Activated naive CD4-positive, alpha-beta T cell treated with anti-CD3 and anti-CD28 coated beads, Interleukin-2, amount 50 U/mL, for 72 hours (primary cell): Measurements from ENCODE around the gene GUCY2C. TPM values are rescaled to one million over a fixed set of nuclear protein-coding genes. Genes with fewer than 3 reads are reported as not detected.
A peak's percentile ranks its signal among the peaks of the same experiment; 100 is the strongest.
"Not testable (repeated sequence)": the region's sequence is repeated elsewhere in the genome, so short reads cannot be mapped to it uniquely, and the experiment has no call there.

Experiments
- ATAC-seq, 2 donors: fragments of 150-1000 bp; cut with Tn5 transposase; 2 replicates each; pipeline ENCODE4 v1.10.0; 2021; ENCODE audit warnings: mild to moderate bottlenecking in 2 of 2, moderate library complexity in 2 of 2
- DNase-seq, 2 donors: peaks; one replicate each; pipeline ENCODE4 v3.0.0; 2021 to 2022; ENCODE audit warnings: low spot score in 2 of 2
- H3K27ac Mint-ChIP-seq, 2 donors: one replicate each; pipeline ENCODE4 v1.8.0; 2022; ENCODE audit warnings: mild to moderate bottlenecking in 2 of 2, mixed read lengths in 2 of 2
- H3K36me3 Mint-ChIP-seq, 2 donors: one replicate each; pipeline ENCODE4 v1.8.0; 2022; ENCODE audit warnings: mixed read lengths in 2 of 2
- H3K9me3 Mint-ChIP-seq, 2 donors: one replicate each; pipeline ENCODE4 v1.8.0; 2022; ENCODE audit warnings: mixed read lengths in 2 of 2
- total RNA-seq, 2 donors: library from RNA; stranded (reverse); gene quantifications; one replicate each; pipeline ENCODE4 v1.2.3, GENCODE V29; 2022

The GUCY2C gene
- total RNA-seq, 2 donors from 2014 or later: not detected

DNA sequence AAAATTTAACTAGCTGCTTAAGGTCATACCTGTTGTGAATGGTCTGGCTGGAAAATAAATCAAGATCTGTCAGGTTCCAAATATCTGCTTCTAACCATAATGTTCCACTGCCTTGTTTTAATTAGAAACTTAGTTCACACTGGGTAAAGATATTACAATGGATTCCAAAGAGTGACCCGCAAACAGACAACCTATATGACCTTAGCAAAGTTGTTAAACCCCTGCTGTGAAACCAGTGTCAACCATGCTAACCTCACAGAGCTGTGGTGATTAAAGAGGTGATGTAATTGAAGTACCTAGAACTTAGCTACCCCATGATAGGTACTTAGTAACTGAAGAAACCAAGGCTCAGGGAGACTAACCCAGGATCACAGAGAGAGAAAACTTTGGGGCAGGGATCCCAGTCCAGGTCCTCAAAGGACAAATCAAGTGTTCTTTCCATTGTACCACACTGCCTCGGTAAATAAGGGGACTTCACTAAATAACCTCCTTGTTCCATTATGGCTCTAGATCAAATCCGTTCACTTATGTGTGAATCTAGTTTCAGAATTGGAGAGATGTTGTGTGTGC lies 2.2 kb downstream of the GUCY2C start:
- H3K27ac Mint-ChIP-seq: no peak overlapping the region
- no peak for DNase-seq
- ATAC-seq: no peak
- H3K36me3 Mint-ChIP-seq: no peaks in the 10 kb centered on the region
- no peaks in the 10 kb centered on the region for H3K9me3 Mint-ChIP-seq

DNA sequence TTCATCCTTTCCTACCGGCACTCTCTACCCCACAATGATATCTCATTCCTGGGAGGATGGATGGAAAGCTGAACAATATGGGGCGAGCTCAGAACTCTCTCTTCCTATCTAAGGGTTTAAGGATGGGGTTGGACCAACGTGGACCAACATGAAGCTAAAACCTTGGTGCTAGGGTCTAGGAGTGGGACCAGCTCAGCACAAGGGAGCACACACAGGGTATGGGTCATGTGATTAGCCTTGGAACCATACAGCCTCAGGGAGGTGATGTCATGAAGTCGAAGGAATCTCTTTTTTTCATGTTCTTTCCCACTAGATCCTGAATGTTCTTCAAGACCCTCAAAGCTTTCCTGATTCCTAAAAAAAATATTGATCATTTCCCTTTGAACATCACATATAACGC lies 3.3 kb downstream of the GUCY2C start:
- Mint-ChIP-seq H3K27ac (no peak overlapping the region), H3K9me3 (no peaks in the 10 kb centered on the region)
- DNase-seq: no peak

DNA sequence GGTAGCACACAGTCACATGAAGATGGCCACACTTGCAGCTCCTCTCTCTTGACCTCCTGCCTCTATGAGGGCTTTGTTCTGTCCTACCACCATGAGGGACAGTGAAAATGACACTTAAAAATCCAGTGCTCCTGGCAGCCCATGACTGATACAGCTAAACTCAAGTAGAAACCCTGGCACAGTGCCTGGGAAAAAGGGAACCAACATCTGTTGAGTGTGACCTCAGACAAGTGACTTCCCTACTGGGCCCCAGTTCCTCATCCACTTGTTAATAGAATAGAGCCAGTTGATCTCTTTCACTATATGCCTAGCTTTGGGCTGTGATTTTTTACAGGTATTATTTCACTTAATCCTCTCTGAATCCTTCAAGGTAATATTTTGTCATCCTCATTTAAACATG lies 4.8 kb downstream of the GUCY2C start:
- no peak overlapping the region for H3K27ac Mint-ChIP-seq
- ATAC-seq (no peak), DNase-seq (no peak)
- H3K9me3 Mint-ChIP-seq: no peaks in the 10 kb centered on the region
- no peaks in the 10 kb centered on the region for H3K36me3 Mint-ChIP-seq

More for the DNA sequence above, 3.3 kb downstream of the GUCY2C start:
- no peaks in the 10 kb centered on the region for H3K36me3 Mint-ChIP-seq
- no peak for ATAC-seq

DNA sequence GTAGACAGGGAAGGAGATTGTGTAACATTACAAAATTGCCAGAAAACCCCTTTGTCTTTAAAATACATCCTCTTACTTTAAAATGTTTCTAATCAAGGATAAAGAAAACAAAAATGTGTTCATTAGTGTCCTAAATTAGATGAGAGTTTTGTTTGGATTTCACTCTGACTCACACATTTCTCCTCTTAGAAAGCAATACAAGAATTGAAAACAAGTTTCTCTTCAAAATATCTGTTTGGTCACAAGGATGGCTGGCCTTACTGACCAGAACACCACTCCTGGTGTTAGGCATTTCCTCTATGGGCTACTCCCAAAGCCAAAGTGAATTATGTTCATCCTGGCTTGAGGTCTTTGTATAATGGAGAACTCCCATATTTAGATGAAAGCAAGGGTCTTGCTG lies 6.4 kb downstream of the GUCY2C start:
- Mint-ChIP-seq H3K36me3 (no peaks in the 10 kb centered on the region), H3K27ac (no peak overlapping the region), H3K9me3 (no peaks in the 10 kb centered on the region)
- ATAC-seq (no peak), DNase-seq (no peak)

DNA sequence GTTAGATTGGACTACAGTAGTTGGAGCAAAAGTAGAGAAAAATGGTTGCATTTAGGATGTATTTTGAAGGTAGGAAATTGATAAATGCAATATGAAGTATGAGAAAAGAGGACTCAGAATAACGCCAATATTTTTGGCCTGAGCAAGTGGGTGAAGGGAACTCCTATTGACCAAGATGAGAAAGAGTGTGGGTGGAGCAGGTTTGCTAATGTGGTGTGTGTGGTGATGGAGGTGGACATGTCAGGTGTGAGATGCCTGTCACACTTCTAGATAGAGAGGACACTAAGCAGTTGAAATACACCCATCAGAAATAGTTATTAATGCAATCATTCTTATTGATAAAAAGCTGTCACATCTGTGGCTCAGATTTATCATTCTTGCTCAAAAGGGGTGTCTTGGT lies 7.3 kb downstream of the GUCY2C start:
- Mint-ChIP-seq H3K9me3 (no peaks in the 10 kb centered on the region), H3K27ac (no peak overlapping the region)
- ATAC-seq: no peak

DNA sequence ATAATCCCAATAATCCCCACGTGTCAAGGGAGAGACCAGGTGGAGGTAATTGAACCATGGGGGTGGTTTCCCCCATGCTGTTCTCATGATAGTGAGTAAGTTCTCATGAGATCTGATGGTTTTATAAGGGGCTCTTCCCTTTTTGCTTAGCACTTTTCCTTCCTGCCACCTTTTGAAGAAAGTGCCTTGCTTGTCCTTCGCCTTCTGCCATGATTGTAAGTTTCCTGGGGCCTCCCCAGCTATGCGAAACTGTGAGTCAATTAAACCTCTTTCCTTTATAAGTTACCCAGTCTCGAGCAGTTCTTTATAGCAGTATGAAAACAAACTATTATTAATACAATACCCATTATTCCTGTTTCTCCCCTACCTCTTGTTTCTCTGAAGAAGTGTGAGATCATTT lies 14.2 kb downstream of the GUCY2C start:
- H3K27ac Mint-ChIP-seq, H3K9me3 Mint-ChIP-seq, H3K36me3 Mint-ChIP-seq, DNase-seq: not testable (repeated sequence)
- ATAC-seq: peak; percentile 38 to 73

More for the DNA sequence above, 7.3 kb downstream of the GUCY2C start:
- DNase-seq: no peak
- no peaks in the 10 kb centered on the region for H3K36me3 Mint-ChIP-seq

DNA sequence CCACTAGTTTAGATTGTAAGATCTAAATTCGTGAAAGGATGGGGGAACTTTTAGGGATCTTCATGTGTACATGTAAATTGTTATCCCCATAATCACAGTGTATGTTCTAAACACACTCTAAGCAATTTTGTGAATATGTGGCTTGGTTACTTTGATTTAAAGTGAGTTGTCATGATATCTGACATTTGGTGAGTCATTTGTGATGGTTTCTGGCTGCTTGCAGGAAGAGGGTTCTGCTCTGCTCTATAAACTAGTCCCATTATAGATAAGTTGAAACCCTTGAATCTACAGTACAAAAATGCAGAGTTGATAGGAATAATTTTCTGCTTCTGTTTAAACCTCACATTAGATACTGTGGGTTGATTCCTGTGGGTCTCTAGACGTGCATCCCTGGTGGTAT lies 14.8 kb downstream of the GUCY2C start:
- Mint-ChIP-seq H3K27ac (no peak overlapping the region), H3K36me3 (no peaks in the 10 kb centered on the region), H3K9me3 (no peaks in the 10 kb centered on the region)
- DNase-seq: no peak
- peak; percentile 50 to 77 for ATAC-seq

DNA sequence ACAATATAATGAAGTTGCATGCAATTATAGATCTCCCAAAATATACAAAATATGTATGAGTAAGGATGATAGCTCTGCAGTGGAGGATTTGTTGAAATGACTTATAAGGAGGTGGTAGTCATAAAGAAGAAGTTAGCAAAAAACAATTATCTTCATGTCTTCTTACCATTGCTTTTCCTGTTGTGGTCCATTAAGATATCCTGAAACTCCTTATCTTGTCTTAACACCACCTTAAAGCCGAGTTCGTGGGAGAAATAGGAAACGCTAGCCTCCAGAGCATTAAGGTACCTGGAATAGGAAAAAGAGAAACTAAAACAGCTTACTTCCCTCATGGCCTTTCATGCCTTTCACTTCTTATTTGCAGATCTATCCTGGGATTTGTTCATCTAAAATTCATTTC lies 15.2 kb downstream of the GUCY2C start:
- no peak for DNase-seq
- Mint-ChIP-seq H3K36me3 (no peaks in the 10 kb centered on the region), H3K27ac (no peak overlapping the region), H3K9me3 (no peaks in the 10 kb centered on the region)
- no peak for ATAC-seq

DNA sequence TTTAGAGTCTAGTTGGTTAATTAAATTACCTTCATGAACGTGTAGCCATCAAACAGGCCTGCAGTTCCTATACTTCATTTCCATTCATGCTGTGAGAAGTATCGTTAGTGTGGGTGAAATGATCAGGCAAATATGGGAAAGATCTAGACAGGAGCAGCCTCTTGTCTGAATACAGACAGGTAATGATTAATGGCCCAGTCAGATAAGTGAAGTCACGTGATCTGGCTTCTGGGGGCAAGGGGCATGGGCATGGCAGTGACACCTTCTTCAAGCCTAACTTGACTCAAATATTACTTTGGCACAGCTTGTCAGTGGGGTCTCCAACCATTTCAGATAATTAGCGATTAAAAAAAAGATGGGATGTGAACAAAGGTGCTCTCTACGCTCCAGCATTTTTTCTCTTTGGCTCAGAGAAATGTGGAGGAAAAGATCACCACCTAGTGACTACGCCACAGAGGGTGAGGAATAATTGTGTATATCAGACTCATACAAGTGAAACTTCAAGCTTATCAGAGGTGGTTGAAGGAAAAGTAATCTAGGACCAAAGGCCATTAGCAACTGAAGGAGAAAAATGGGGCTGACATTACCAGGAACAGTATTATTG lies 17.8 kb downstream of the GUCY2C start:
- H3K36me3 Mint-ChIP-seq: no peaks in the 10 kb centered on the region
- DNase-seq: no peak

DNA sequence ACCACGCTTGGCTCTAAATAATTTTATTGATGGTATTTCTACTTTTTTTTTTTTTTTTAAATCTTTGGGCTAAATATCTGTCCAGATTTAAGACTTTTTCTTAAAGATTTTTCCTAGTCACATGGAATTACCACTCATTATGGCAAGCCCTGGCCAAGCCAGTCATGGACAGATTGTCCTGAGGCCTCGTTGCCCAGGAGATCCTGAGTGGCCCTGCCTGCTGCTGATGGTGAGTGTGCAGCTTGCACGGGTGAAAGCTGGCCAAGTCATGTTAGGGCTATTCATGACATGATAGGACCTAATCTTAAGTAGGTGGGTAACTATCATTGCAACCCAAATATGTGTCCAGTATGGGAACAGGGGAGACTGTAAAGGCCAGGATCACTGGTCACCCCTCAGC lies 27.8 kb downstream of the GUCY2C start:
- DNase-seq: no peak
- ATAC-seq: no peak
- H3K9me3 Mint-ChIP-seq: peaks cover 0 to 8% of the 10 kb centered on the region in 2 donors
- H3K36me3 Mint-ChIP-seq: no peaks in the 10 kb centered on the region
- no peak overlapping the region for H3K27ac Mint-ChIP-seq

More for the DNA sequence above, 17.8 kb downstream of the GUCY2C start:
- H3K9me3 Mint-ChIP-seq: no peaks in the 10 kb centered on the region
- ATAC-seq: no peak
- no peak overlapping the region for H3K27ac Mint-ChIP-seq

DNA sequence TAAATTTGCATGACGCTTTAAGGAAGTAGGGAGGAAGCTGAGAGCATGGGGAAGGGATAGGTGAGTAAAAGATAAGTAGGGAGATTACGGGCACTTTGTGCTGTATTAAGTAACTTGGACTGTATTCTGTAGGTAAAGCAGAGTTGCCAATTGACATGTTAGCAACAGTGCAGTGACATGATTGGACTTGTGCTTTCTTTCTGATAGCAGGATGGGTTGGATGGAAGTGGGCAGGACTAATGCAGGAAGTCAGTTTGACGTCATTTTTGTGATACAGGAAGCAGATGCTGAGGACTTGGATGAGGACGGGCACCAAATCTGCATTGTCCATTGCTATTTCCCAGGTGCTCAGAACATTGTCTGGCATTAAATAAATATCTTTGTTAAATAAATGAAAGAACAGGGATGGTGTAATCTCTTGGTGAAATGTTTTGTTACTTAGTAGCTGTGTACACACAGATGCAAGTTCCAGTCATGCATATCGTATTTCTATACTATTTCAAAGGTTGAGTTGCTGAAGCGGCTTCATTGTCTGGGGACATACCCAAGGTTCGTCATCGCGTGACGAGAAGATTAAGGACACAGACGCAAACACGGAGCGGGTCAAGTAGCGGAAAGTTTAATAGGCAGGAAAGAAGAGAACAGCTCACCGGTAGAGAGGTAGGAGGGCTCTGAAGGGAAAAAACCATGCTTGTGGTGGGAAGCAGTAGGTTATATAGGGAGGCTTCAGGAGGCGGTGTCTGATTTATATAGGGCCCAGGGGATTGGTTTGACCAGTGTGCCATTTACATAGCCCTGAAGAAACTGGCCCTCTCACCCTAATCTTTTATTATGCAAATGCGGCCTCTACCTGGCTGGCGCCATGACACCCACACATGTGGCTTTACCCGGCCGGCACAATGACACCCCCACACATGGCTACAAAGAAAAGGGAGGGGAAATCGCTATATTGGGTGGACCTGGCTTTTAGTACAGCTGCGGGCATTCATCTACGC lies 30.7 kb downstream of the GUCY2C start:
- DNase-seq (no peak), ATAC-seq (no peak)
- Mint-ChIP-seq H3K27ac (peak overlapping the region; percentile 4 to 53), H3K36me3 (no peaks in the 10 kb centered on the region), H3K9me3 (peaks cover 0 to 8% of the 10 kb centered on the region in 2 donors)

DNA sequence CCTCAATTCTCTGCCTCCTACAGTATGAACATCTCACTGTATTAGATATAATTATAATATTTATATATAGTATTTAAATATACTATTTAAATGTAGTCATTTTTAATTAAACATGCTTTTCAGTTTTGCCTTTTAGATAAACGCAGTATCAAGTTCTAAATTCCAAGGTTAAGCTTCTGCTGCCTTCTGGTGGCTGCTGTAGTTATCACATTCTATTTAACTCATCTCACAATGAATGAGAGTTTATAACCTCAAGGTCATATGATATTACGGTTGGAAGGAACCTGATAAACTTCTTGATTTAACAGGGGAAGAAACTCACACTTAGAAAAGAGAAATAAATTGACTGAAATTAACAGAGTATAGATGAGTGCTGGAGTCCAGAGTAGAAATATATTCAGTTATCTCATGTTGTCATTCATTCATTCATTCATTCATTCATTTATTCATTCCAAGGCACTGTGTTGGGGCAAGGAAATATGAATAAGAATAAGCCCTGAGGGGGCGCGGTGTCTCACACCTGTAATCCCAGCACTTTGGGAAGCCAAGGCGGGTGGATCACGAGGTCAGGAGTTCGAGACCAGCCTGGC lies 31.9 kb downstream of the GUCY2C start:
- peak in 1 of 2 donors; percentile 12 for DNase-seq
- Mint-ChIP-seq H3K36me3 (no peaks in the 10 kb centered on the region), H3K27ac (peak overlapping the region in 1 of 2 donors; percentile 4), H3K9me3 (peaks cover 0 to 8% of the 10 kb centered on the region in 2 donors)
- ATAC-seq: peak; percentile 29 to 40

DNA sequence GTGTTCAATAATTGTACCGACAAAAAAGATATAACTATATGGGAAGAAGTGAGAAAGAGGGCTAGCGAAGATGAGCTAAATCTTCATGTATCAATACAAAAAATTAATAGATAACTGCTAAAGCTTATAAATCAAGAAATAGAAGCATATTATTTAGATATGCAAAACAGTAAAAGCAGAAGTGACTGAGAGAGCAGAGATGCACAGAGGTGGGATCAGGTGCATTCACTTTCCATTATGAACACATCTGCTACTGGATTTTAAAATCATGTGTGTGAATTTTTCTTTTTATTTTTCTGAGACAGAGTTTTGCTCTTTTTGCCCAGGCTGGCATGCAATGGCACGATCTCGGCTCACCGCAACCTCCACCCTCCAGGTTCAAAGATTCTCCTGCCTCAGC lies 33.4 kb downstream of the GUCY2C start:
- Mint-ChIP-seq H3K9me3 (peaks cover 0 to 8% of the 10 kb centered on the region in 2 donors), H3K36me3 (no peaks in the 10 kb centered on the region), H3K27ac (no peak overlapping the region)
- DNase-seq (no peak), ATAC-seq (no peak)

DNA sequence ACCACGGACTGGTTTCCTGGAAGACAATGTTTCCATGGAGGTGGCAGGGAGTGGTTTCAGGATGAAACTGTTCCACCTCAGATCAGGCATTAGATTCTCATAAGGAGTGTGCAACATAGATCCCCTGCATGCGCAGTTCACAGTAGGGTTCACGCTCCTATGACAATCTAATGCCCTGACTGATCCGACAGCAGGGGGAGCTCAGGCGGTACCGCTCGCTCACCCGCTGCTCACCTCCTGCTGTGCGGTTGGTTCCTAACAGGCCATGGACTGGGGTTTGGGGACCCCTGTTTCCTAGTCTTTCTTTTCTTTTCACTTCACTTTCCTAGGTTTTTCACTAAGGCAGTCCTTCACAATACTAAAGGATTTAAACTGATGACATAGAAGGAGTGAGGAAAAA lies 39.6 kb downstream of the GUCY2C start:
- no peak for ATAC-seq
- DNase-seq: no peak
- Mint-ChIP-seq H3K27ac (no peak overlapping the region), H3K9me3 (peaks cover 0 to 4% of the 10 kb centered on the region in 2 donors), H3K36me3 (no peaks in the 10 kb centered on the region)

DNA sequence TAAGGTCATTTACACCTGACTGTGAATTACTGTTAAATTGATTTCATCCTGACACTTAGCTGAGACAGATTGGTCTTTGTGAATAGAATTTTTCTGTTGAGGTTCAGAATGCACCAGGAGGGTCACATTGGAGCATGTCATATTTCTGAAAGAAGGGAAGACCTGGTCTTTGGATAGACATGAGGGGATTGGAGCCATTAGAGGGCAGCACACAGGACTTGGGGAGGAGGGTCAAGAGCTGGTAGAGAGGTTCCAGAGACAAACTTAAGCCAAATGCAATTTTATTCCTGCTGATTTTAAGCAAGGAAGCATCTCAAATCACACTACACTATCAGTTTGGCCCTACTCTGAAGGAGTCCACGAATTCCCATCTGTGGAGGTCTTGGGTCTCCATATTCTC lies 41.1 kb downstream of the GUCY2C start:
- H3K9me3 Mint-ChIP-seq: peaks cover 0 to 4% of the 10 kb centered on the region in 2 donors
- no peak overlapping the region for H3K27ac Mint-ChIP-seq
- DNase-seq (no peak), ATAC-seq (no peak)
- no peaks in the 10 kb centered on the region for H3K36me3 Mint-ChIP-seq

DNA sequence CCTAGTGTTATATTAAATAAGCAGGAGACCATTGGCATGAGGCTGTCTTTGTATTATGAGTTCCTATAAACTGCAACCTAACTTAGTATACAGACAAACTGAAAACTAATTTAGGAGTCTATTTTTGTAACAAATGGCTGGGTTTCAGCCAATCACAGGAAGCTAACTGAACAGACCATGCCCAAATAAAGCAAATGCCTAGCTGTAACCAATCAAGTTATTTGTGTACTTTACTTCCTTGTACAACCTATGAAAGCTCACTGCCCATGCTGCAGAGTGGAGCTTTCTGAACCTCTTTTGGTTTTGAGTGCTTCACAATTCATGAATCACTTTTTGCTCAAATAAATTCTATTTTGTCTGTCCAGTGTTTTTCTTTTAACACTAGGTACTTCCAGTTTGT lies 41.6 kb downstream of the GUCY2C start:
- ATAC-seq (no peak), DNase-seq (no peak)
- H3K9me3 Mint-ChIP-seq: peaks cover 0 to 4% of the 10 kb centered on the region in 2 donors
- H3K27ac Mint-ChIP-seq: no peak overlapping the region
- no peaks in the 10 kb centered on the region for H3K36me3 Mint-ChIP-seq

DNA sequence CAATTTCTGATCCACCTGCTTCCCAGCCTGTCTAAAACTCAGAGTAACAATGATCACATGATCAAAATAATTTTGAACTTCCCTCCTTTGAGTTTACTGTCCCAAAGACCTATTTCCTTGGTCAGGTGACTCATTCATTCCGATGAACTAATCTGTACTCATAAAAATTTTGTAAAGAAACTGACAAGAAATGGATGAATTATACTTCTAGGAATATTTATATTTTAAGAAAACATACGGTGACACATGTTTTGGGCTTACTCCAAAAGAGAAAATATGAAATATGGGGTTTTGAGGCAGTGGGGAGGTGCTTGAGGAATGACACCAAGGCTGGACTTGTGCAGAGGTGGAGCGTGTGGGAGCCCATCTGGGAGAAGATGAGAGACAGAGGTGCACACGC lies 42.0 kb downstream of the GUCY2C start:
- H3K27ac Mint-ChIP-seq: no peak overlapping the region
- peaks cover 0 to 4% of the 10 kb centered on the region in 2 donors for H3K9me3 Mint-ChIP-seq
- ATAC-seq: no peak
- no peak for DNase-seq
- H3K36me3 Mint-ChIP-seq: no peaks in the 10 kb centered on the region
